ENCODE data around the gene SFMBT2. TPM values are rescaled to one million over a fixed set of nuclear protein-coding genes. Genes with fewer than 3 reads are reported as not detected.

The SFMBT2 gene
- total RNA-seq, 1 donor = 2.0 TPM

- no peak overlapping the region for H3K4me3 ChIP-seq (ENCODE audit: low read depth, low read length)
- no peak for DNase-seq (ENCODE audit: low read depth)
- TF ChIP-seq CTCF (IDR thresholded peaks at IDR 0.05; ENCODE audit: insufficient read depth, low read length) = no peak
Measured at GRCh38 chr10:7211857-7212577, 198.8 kb downstream of the SFMBT2 start.

GRCh38 chr10:7210516-7210915, 200.3 kb downstream of the SFMBT2 start:
- TF ChIP-seq CTCF (IDR thresholded peaks at IDR 0.05; ENCODE audit: insufficient read depth, low read length) = no peak
- no peak for DNase-seq (ENCODE audit: low read depth)
- H3K4me3 ChIP-seq (ENCODE audit: low read depth, low read length) = no peak overlapping the region

GRCh38 chr10:7209458-7209857, 201.4 kb downstream of the SFMBT2 start:
- no peak overlapping the region for H3K4me3 ChIP-seq (ENCODE audit: low read depth, low read length)
- DNase-seq (ENCODE audit: low read depth) = no peak
- TF ChIP-seq CTCF (IDR thresholded peaks at IDR 0.05; ENCODE audit: insufficient read depth, low read length) = no peak

GRCh38 chr10:7206412-7207100, 204.3 kb downstream of the SFMBT2 start:
- no peak for TF ChIP-seq CTCF (IDR thresholded peaks at IDR 0.05; ENCODE audit: insufficient read depth, low read length)
- no peak overlapping the region for H3K4me3 ChIP-seq (ENCODE audit: low read depth, low read length)
- DNase-seq (ENCODE audit: low read depth) = no peak

GRCh38 chr10:7205656-7206055, 205.2 kb downstream of the SFMBT2 start:
- TF ChIP-seq CTCF (IDR thresholded peaks at IDR 0.05; ENCODE audit: insufficient read depth, low read length) = no peak
- no peak for DNase-seq (ENCODE audit: low read depth)
- H3K4me3 ChIP-seq (ENCODE audit: low read depth, low read length) = no peak overlapping the region

- no peak overlapping the region for H3K4me3 ChIP-seq (ENCODE audit: low read depth, low read length)
Measured at GRCh38 chr10:7202793-7203355, 208.0 kb downstream of the SFMBT2 start.

More at GRCh38 chr10:7202793-7203355, 208.0 kb downstream of the SFMBT2 start:
- DNase-seq (ENCODE audit: low read depth) = no peak
- no peak for TF ChIP-seq CTCF (IDR thresholded peaks at IDR 0.05; ENCODE audit: insufficient read depth, low read length)
